NCI-H345 (cell line): Measurements from ENCODE around the gene ZSCAN10.

Source experiments
- DNase-seq: peaks from one replicate; lab custom pipeline; 2025; lab: John Stamatoyannopoulos, UW

The ZSCAN10 gene

DNA sequence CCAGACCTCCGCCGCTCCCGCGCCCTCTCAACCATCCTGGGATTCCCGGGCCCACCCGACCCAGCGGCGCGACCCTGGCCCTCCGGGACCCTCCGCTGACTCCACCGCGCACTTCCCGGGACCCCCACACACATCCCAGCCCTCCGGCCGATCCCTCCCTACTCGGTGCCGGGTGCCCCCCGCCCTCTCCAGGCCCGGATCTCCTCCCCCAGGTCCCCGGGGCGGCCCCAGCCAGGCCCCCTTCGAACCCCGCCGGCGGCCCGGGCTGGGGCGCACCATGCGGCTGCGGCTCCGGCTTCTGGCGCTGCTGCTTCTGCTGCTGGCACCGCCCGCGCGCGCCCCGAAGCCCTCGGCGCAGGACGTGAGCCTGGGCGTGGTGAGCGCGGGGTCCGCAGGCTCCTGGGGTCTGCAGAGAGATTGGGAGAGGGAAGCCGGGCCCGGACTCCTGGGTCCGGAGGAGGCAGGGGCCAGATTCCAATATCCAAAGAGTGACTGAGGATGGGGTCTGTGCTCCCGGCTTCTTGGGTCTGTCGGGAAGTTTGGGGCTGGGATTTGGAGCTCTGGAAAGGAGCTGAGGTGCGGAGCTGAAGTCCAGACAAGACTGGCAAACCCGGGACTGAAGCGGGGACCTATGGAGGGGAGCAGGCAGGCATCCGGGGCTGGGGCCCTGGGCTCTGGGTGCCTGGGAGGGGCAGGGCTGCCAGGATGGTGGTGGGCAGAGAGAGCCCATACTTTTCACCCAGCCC, 52.3 kb downstream of the ZSCAN10 start:
- DNase-seq, result no peak

DNA sequence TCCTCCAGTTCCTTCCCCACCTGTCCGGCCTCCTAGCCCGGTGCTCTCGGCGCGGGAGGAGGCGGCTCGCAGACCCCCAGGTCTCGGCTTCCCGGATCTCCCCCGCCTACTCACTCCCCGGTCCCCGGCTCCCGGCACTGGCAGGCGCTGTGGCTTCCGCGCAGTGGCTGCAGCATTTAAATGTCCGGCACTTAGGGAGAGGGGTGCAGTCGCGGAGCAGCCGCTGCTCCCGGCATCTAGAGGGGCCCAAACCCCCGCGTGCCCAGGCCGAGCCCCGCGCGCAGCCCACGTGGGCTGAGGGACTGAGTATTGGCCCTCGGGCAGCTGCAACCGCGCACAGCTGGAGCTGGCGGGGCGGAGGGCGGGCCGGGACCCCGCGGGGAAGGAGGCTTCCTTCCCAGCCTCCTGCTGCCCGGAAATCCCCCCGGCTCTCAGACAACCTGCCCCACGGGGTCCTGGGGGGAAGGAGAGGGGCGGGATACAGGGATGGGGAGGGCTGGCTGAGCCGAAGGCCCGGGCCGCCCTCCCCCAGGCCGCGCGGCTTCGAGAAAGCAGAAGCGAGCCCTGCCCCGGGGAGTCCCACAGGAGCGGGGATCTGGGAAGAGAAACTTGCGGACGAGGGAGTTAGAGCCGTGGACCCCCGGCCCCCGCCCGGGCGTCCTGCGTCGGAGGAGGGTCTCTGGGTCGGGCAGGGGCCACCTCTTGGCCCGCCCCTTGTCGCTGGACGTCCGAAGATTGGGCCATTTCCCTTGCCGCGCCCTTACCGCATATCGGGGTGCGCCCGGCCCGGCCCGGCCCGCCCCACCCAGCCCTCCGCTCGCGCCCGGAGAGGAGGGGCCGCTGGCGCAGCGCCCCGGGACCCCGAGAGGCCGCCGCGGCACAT, 53.1 kb downstream of the ZSCAN10 start, which contains the start of gene MMP25:
Gene MMP25 (plus strand): TSS at position 804 of the 883 bp plus-strand sequence. CDS start 357 bp downstream, outside the sequence.
- DNase-seq, result no peak

DNA sequence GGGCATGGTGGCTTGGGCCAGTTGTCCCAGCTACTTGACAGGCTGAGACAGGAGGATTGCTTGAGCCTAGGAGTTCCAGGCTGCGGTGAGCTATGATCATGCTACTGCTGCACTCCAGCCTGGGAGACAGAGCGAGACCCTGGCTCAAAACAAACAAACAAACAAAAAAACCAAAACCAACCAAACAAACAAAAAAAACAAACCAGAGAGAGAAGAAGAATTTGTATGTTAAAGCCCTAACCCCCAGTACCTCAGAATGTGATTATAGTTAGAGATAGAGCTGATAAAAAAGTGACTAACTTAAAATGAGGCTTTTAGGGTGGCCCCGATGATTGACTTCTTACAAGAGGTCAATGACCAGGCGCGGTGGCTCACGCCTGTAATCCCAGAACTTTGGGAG, 54.4 kb downstream of the ZSCAN10 start:
- no peak for DNase-seq

DNA sequence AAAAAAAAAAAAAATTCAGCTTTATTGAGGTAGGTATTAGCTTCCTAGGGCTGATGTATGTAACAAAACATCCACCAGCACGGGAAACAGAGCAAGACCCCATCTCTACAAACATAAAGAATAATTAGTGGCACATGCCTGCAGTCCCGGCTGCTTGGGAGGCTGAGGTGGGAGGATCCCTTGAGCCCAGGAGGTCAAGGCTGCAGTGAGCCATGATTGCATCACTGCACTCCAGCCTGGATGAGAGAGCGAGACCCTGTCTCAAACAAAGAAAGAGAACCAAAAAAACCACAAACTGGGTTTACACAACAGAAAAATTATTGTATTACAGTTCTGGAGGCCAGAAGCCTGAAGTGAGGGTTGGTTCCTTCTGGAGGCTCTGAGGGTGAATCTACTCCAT, 56.7 kb downstream of the ZSCAN10 start:
- DNase-seq, result no peak

DNA sequence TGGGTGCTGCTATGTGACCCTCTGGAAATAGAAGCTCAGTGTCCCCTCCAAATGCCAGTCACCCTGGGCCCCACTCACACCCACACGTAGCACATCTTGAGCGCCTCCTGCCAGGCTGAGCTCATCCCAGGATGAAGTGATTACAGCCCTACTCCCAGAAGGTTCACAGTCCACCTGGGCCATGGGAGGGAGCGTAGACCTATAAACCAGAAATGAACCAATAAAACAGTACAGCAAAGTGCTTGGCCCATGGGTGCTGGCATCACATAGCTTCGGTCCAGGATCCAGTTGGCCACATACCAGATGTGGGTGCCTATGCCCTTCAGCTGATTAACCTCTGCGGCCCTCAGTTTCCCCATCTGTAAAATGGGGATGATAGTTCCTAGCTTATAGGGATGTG, 60.2 kb downstream of the ZSCAN10 start:
- no peak for DNase-seq
